HG03039 (cell line): Measurements from ENCODE around the gene FOXF2.
"Not testable (repeated sequence)": the region's sequence is repeated elsewhere in the genome, so short reads cannot be mapped to it uniquely, and the experiment has no call there.

Experiments
- ATAC-seq: cut with Tn5 transposase; IDR thresholded peaks from one replicate; pipeline ENCODE4 v1.9.1; 2021; ENCODE audit warnings: mild to moderate bottlenecking, moderate library complexity; ENCODE audit not compliant: unreplicated experiment

FOXF2 gene

GRCh38 chr6:1389369-1390132 is at the start of gene FOXF2:
Gene FOXF2 (plus strand): TSS chr6:1389576. CDS start chr6:1389948, 372 bp downstream.
- no peak for ATAC-seq

- no peak for ATAC-seq
Observed at GRCh38 chr6:1346101-1346500, 43.3 kb upstream of the FOXF2 start.

- ATAC-seq, result no peak
Observed at GRCh38 chr6:1346558-1347091, 42.8 kb upstream of the FOXF2 start.

- ATAC-seq, result no peak
Observed at GRCh38 chr6:1347161-1347560, 42.2 kb upstream of the FOXF2 start.

- ATAC-seq, result no peak
Observed at GRCh38 chr6:1348675-1349074, 40.7 kb upstream of the FOXF2 start.

- ATAC-seq, result no peak
Observed at GRCh38 chr6:1349655-1350054, 39.7 kb upstream of the FOXF2 start.

- no peak for ATAC-seq
Observed at GRCh38 chr6:1351381-1352008, 37.9 kb upstream of the FOXF2 start.

- ATAC-seq, result not testable (repeated sequence)
Observed at GRCh38 chr6:1355068-1355467, 34.3 kb upstream of the FOXF2 start.

- not testable (repeated sequence) for ATAC-seq
Observed at GRCh38 chr6:1361717-1362116, 27.7 kb upstream of the FOXF2 start.

GRCh38 chr6:1362643-1363042 is 26.7 kb upstream of the FOXF2 start:
- no peak for ATAC-seq

GRCh38 chr6:1363298-1363697 is 26.1 kb upstream of the FOXF2 start:
- ATAC-seq, result no peak

- ATAC-seq, result no peak
Observed at GRCh38 chr6:1363729-1364572, 25.4 kb upstream of the FOXF2 start.

GRCh38 chr6:1364791-1365190 is 24.6 kb upstream of the FOXF2 start:
- ATAC-seq, result no peak

- ATAC-seq, result no peak
Observed at GRCh38 chr6:1365686-1366085, 23.7 kb upstream of the FOXF2 start.

- ATAC-seq, result no peak
Observed at GRCh38 chr6:1367771-1368170, 21.6 kb upstream of the FOXF2 start.

GRCh38 chr6:1368940-1369339 is 20.4 kb upstream of the FOXF2 start:
- ATAC-seq, result no peak

GRCh38 chr6:1369695-1370094 is 19.7 kb upstream of the FOXF2 start:
- ATAC-seq, result not testable (repeated sequence)

- no peak for ATAC-seq
Observed at GRCh38 chr6:1371933-1372332, 17.4 kb upstream of the FOXF2 start.

- ATAC-seq, result no peak
Observed at GRCh38 chr6:1372690-1373089, 16.7 kb upstream of the FOXF2 start.

GRCh38 chr6:1376653-1377052 is 12.7 kb upstream of the FOXF2 start:
- ATAC-seq, result no peak

GRCh38 chr6:1377526-1377925 is 11.8 kb upstream of the FOXF2 start:
- ATAC-seq, result no peak
